IMR-90 (cell line): ENCODE data around the gene SFSWAP. TPM values are rescaled to one million over a fixed set of nuclear protein-coding genes. Genes with fewer than 3 reads are reported as not detected.

Experiments used
- ATAC-seq: fragments of 200-7000 bp; cut with Tn5 transposase; 2 replicates; pipeline ENCODE4 v1.9.1; 2020; ENCODE audit warnings: low read depth, mild to moderate bottlenecking, moderate library complexity
- BruUV-seq: library from RNA; stranded (reverse); fragments of 400-500 nt; replicated peaks from 2 replicates; lab custom pipeline; 2021; lab: Mats Ljungman, UMichigan
- CTCF ChIA-PET: fragments of 300-600 bp; formaldehyde crosslinking; extraction: SDS; loops from one replicate; lab custom pipeline; 2021; ENCODE audit warnings: antibody characterized with exemption; lab: Yijun Ruan, JAX
- POLR2A ChIA-PET: fragments of 300-600 bp; sonication (Branson Sonifier 250); formaldehyde crosslinking; loops from one replicate; lab custom pipeline; 2022; ENCODE audit warnings: antibody characterized with exemption; ENCODE audit not compliant: unreplicated experiment; lab: Charles Lee
- DNase-seq: peaks from one replicate; pipeline ENCODE4 v3.0.0; 2013
- H2AFZ ChIP-seq: replicated peaks from 2 replicates; pipeline ENCODE3; 2013; ENCODE audit warnings: low read length, mild to moderate bottlenecking; ENCODE audit not compliant: poor library complexity
- H2AK5ac ChIP-seq: 2 replicates; pipeline ENCODE4 v1.6.1; 2013; ENCODE audit warnings: low read depth, low read length, inconsistent platforms
- H2AK9ac ChIP-seq: replicated peaks from 2 replicates; pipeline ENCODE3; 2013; ENCODE audit warnings: mild to moderate bottlenecking, low read depth, low read length, moderate library complexity; ENCODE audit not compliant: poor library complexity
- H2BK120ac ChIP-seq: 2 replicates; pipeline ENCODE4 v1.6.1; 2013; ENCODE audit warnings: low read depth, low read length, inconsistent platforms
- H2BK15ac ChIP-seq: 3 replicates; pipeline ENCODE4 v1.6.1; 2013; ENCODE audit warnings: low read depth, low read length, inconsistent platforms
- H2BK20ac ChIP-seq: 2 replicates; pipeline ENCODE4 v1.6.1; 2013; ENCODE audit warnings: low read depth, mild to moderate bottlenecking, inconsistent platforms, low read length, moderate library complexity
- H2BK5ac ChIP-seq: 2 replicates; pipeline ENCODE4 v1.6.1; 2013; ENCODE audit warnings: mild to moderate bottlenecking, low read depth, low read length, inconsistent platforms; ENCODE audit not compliant: poor library complexity, severe bottlenecking
- H3K14ac ChIP-seq: replicated peaks from 2 replicates; pipeline ENCODE4 v1.6.1; 2013; ENCODE audit warnings: low read depth, low read length, inconsistent platforms
- H3K18ac ChIP-seq: 2 replicates; pipeline ENCODE4 v1.6.1; 2013; ENCODE audit warnings: low read depth, low read length, control low read depth
- H3K23ac ChIP-seq: 2 replicates; pipeline ENCODE4 v1.6.1; 2013; ENCODE audit warnings: low read depth, low read length, inconsistent platforms
- H3K27ac ChIP-seq: 2 replicates; pipeline ENCODE4 v1.5.1; 2013; ENCODE audit warnings: mild to moderate bottlenecking, control low read depth, low read length; ENCODE audit not compliant: insufficient read depth
- H3K27me3 ChIP-seq: 2 replicates; pipeline ENCODE4 v1.6.1; 2013; ENCODE audit warnings: low read length; ENCODE audit not compliant: control insufficient read depth, insufficient read depth
- H3K36me3 ChIP-seq: 2 replicates; pipeline ENCODE4 v1.6.1; 2013; ENCODE audit warnings: low read length, mixed read lengths; ENCODE audit not compliant: control insufficient read depth, insufficient read depth
- H3K4ac ChIP-seq: 2 replicates; pipeline ENCODE4 v1.6.1; 2013; ENCODE audit warnings: low read depth, low read length, inconsistent platforms
- H3K4me1 ChIP-seq: 2 replicates; pipeline ENCODE4 v1.6.1; 2013; ENCODE audit warnings: low read length, mixed read lengths; ENCODE audit not compliant: control insufficient read depth, insufficient read depth
- H3K4me2 ChIP-seq: 2 replicates; pipeline ENCODE4 v1.6.1; 2013; ENCODE audit warnings: low read depth, mild to moderate bottlenecking, control low read depth, low read length, moderate library complexity
- H3K4me3 ChIP-seq: 2 replicates; pipeline ENCODE4 v1.5.1; 2013; ENCODE audit warnings: low read depth, mild to moderate bottlenecking, control low read depth, low read length, moderate library complexity; ENCODE audit not compliant: insufficient read depth
- H3K56ac ChIP-seq: 2 replicates; pipeline ENCODE4 v1.6.1; 2013; ENCODE audit warnings: low read length, inconsistent platforms; ENCODE audit not compliant: insufficient read depth; ENCODE audit errors: extremely low read depth
- H3K79me1 ChIP-seq, 2 experiments: 2 replicates each; pipeline ENCODE4 v1.6.1; 2013; ENCODE audit warnings: low read length in 2 of 2, inconsistent platforms in 1 of 2, low read depth in 1 of 2
- H3K9ac ChIP-seq: 2 replicates; pipeline ENCODE4 v1.6.1; 2013; ENCODE audit warnings: low read depth, low read length, control low read depth
- H3K9me1 ChIP-seq: 2 replicates; pipeline ENCODE4 v1.6.1; 2013; ENCODE audit warnings: low read length, inconsistent platforms; ENCODE audit not compliant: insufficient read depth
- H3K9me3 ChIP-seq: 2 replicates; pipeline ENCODE4 v1.6.1; 2013; ENCODE audit warnings: low read length; ENCODE audit not compliant: control insufficient read depth, insufficient read depth
- H4K20me1 ChIP-seq: 2 replicates; pipeline ENCODE4 v1.6.1; 2013; ENCODE audit warnings: low read length, inconsistent platforms; ENCODE audit not compliant: insufficient read depth
- H4K5ac ChIP-seq: 2 replicates; pipeline ENCODE4 v1.6.1; 2013; ENCODE audit warnings: mild to moderate bottlenecking, low read depth, low read length, control low read depth
- H4K8ac ChIP-seq, 2 experiments: 2 replicates each; pipeline ENCODE4 v1.6.1; 2013; ENCODE audit warnings: low read depth in 2 of 2, low read length in 2 of 2, control low read depth in 1 of 2, inconsistent platforms in 1 of 2
- H4K91ac ChIP-seq: 2 replicates; pipeline ENCODE4 v1.6.1; 2013; ENCODE audit warnings: low read depth, low read length, inconsistent platforms; ENCODE audit not compliant: insufficient read depth
- BHLHE40 ChIP-seq: fragments of 150-350 bp; IDR thresholded peaks from 2 replicates; pipeline ENCODE4 v1.6.1; 2016; ENCODE audit warnings: mild to moderate bottlenecking, low read depth, low read length
- CEBPB ChIP-seq: IDR thresholded peaks from 2 replicates; pipeline ENCODE4 v1.6.1; 2012; ENCODE audit warnings: low read depth, low read length, improper control_type of control experiment
- CHD1 ChIP-seq: IDR thresholded peaks from 2 replicates; pipeline ENCODE4 v1.6.1; 2012; ENCODE audit warnings: low read depth, low read length, improper control_type of control experiment
- CTCF ChIP-seq: conservative IDR thresholded peaks from 2 replicates; pipeline ENCODE4 v1.5.1; 2012; ENCODE audit warnings: mild to moderate bottlenecking, low read depth, low read length, improper control_type of control experiment
- FOS ChIP-seq: fragments of 150-350 bp; IDR thresholded peaks from 2 replicates; pipeline ENCODE4 v1.6.1; 2016; ENCODE audit warnings: low read depth, low read length
- MAFK ChIP-seq: IDR thresholded peaks from 2 replicates; pipeline ENCODE4 v1.6.1; 2012; ENCODE audit warnings: low read depth, low read length, improper control_type of control experiment
- MAZ ChIP-seq: IDR thresholded peaks from 2 replicates; pipeline ENCODE4 v1.6.1; 2012; ENCODE audit warnings: low read depth, mild to moderate bottlenecking, low read length, improper control_type of control experiment, moderate library complexity, borderline replicate concordance
- MXI1 ChIP-seq: IDR thresholded peaks from 2 replicates; pipeline ENCODE4 v1.6.1; 2012; ENCODE audit warnings: low read depth, mild to moderate bottlenecking, low read length, moderate library complexity, borderline replicate concordance
- NFE2L2 ChIP-seq: fragments of 150-350 bp; IDR thresholded peaks from 2 replicates; pipeline ENCODE4 v1.6.1; 2016; ENCODE audit warnings: low read depth, mild to moderate bottlenecking, low read length
- POLR2A ChIP-seq: IDR thresholded peaks from 2 replicates; pipeline ENCODE4 v1.6.1; 2012; ENCODE audit warnings: mild to moderate bottlenecking, low read depth, low read length
- RCOR1 ChIP-seq: IDR thresholded peaks from 2 replicates; pipeline ENCODE4 v1.6.1; 2012; ENCODE audit warnings: mild to moderate bottlenecking, low read length, improper control_type of control experiment; ENCODE audit not compliant: insufficient replicate concordance
- RFX5 ChIP-seq: IDR thresholded peaks from 2 replicates; pipeline ENCODE4 v1.8.0; 2012; ENCODE audit warnings: low read depth, mild to moderate bottlenecking, low read length, moderate library complexity
- SMC3 ChIP-seq: fragments of 150-350 bp; IDR thresholded peaks from 2 replicates; pipeline ENCODE4 v1.6.1; 2016; ENCODE audit warnings: low read depth, mild to moderate bottlenecking, antibody characterized with exemption, low read length, moderate library complexity
- USF2 ChIP-seq: fragments of 150-350 bp; IDR thresholded peaks from 2 replicates; pipeline ENCODE4 v1.6.1; 2017; ENCODE audit warnings: mild to moderate bottlenecking, antibody characterized with exemption, low read length, low read depth
- WGBS, 2 experiments: methylation state at CpG; one replicate each; pipeline versions ENCODE4 v1.1.5 to v1.1.7; 2013; ENCODE audit warnings: missing lambda C conversion rate in 2 of 2; ENCODE audit not compliant: insufficient read length in 1 of 2; ENCODE audit errors: extremely low coverage in 2 of 2; 5-methylcytosine and 5-hydroxymethylcytosine counted together
- dilution Hi-C: fragments of 300-500 bp; cut with HindIII; formaldehyde crosslinking; loops from one replicate; pipeline ENCODE4 v1.14.3; 2018; ENCODE audit warnings: low sequenced_read_pairs; ENCODE audit not compliant: unreplicated experiment
- in situ Hi-C: fragments of 300-500 bp; cut with MboI; formaldehyde crosslinking; loops from 3 replicates; pipeline ENCODE4 v1.14.3; 2019; ENCODE audit warnings: low sequenced_read_pairs, inconsistent platforms, mixed read lengths
- intact Hi-C: fragments of 100-400 bp; cut with micrococcal nuclease; formaldehyde crosslinking; loops from 2 replicates; pipeline ENCODE4 v1.10.0; 2022
- polyA plus RNA-seq, 3 experiments: library from polyadenylated mRNA; depleted of rRNA; stranded (reverse); fragments of >200 nt; gene quantifications; 2 replicates each; pipeline ENCODE4 v1.2.3, GENCODE V29; 2012; ENCODE audit warnings: low replicate concordance in 1 of 3
- total RNA-seq: library from RNA; depleted of rRNA; stranded (reverse); fragments of >200 nt; gene quantifications from 2 replicates; pipeline ENCODE4 v1.2.3, GENCODE V29; 2012
- TF ChIP-seq, protein P1 (sequence below): fragments of 150-350 bp; IDR thresholded peaks from 2 replicates; pipeline ENCODE4 v1.6.1; 2016; ENCODE audit warnings: low read depth, mild to moderate bottlenecking, low read length, moderate library complexity, borderline replicate concordance

The SFSWAP gene
- total and polyA plus RNA-seq, 2 of the 4 experiments (the other 2 are of a cell fraction) = 19.7 to 22.4 TPM

- H3K9ac ChIP-seq = no peak overlapping the region
- H4K8ac ChIP-seq = no peak overlapping the region
- peaks cover 46% of the 10 kb centered on the region for H3K36me3 ChIP-seq
- DNase-seq (no peak), ATAC-seq (no peak)
- ChIA-PET CTCF (no interaction called here), POLR2A (no interaction called here)
- BruUV-seq = no TSS peak
- H2BK15ac ChIP-seq = no peak overlapping the region
- no peak overlapping the region for H2BK20ac ChIP-seq
- H2BK5ac ChIP-seq = no peak overlapping the region
- peak overlapping the region; percentile 35 for H2AK9ac ChIP-seq
- no peaks in the 10 kb centered on the region for H3K9me3 ChIP-seq
- in situ Hi-C loops = no loop called here
- H4K91ac ChIP-seq = no peak overlapping the region
- no peak overlapping the region for H3K18ac ChIP-seq
- dilution Hi-C loops = no loop called here
- no peak overlapping the region for H3K4me2 ChIP-seq
- no CpG with 5 or more reads among the region's 10 CpGs for WGBS, 2 experiments
- peaks cover 6% of the 10 kb centered on the region; the same call in 1 of the 2 replicates for H4K20me1 ChIP-seq
- intact Hi-C loops = no loop called here
- TF ChIP-seq RFX5 (no peak), SMC3 (no peak), BHLHE40 (no peak), MXI1 (no peak), CHD1 (no peak), CTCF (no peak), NFE2L2 (no peak), MAFK (no peak), FOS (no peak), POLR2A (no peak), USF2 (no peak), RCOR1 (no peak), MAZ (no peak), CEBPB (no peak)
- TF ChIP-seq, protein P1, sequence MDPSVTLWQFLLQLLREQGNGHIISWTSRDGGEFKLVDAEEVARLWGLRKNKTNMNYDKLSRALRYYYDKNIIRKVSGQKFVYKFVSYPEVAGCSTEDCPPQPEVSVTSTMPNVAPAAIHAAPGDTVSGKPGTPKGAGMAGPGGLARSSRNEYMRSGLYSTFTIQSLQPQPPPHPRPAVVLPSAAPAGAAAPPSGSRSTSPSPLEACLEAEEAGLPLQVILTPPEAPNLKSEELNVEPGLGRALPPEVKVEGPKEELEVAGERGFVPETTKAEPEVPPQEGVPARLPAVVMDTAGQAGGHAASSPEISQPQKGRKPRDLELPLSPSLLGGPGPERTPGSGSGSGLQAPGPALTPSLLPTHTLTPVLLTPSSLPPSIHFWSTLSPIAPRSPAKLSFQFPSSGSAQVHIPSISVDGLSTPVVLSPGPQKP = no peak
- no peak overlapping the region for H4K5ac ChIP-seq
- no peak overlapping the region for H2BK120ac ChIP-seq
- H3K4me3 ChIP-seq = no peak overlapping the region
- H3K4ac ChIP-seq = no peak overlapping the region
- no peak overlapping the region for H3K27ac ChIP-seq
- no peaks in the 10 kb centered on the region; the same call in 1 of the 2 replicates for H3K9me1 ChIP-seq
- H2AK5ac ChIP-seq = no peak overlapping the region
- no peak overlapping the region for H3K23ac ChIP-seq
- peaks cover 3% of the 10 kb centered on the region for H3K4me1 ChIP-seq
- no peaks in the 10 kb centered on the region for H3K27me3 ChIP-seq
- no peak overlapping the region for H3K56ac ChIP-seq
- no peak overlapping the region for H2AFZ ChIP-seq
- H3K14ac ChIP-seq = no peak overlapping the region
- H3K79me1 ChIP-seq = peaks cover 13 to 19% of the 10 kb centered on the region in 2 experiments; a peak in 3 of 4 replicates
These were observed 24.2 kb downstream of the SFSWAP start for GRCh38 chr12:131735153-131735456.
